BE2C (cell line): ENCODE data around the gene ODAPH.

Source experiments
- DNase-seq: peaks from one replicate; pipeline ENCODE4 v3.0.0-alpha.2; 2020
- H3K27me3 ChIP-seq: fragments of 250-450 bp; sonication (Bioruptor Pico); 2 replicates; pipeline ENCODE4 v1.5.1; 2020; ENCODE audit warnings: mild to moderate bottlenecking
- H3K36me3 ChIP-seq: fragments of 250-450 bp; sonication (Bioruptor Pico); 2 replicates; pipeline ENCODE4 v1.5.1; 2020; ENCODE audit warnings: mild to moderate bottlenecking
- H3K4me1 ChIP-seq: fragments of 250-450 bp; sonication (Bioruptor Pico); 2 replicates; pipeline ENCODE4 v1.5.1; 2020
- H3K4me3 ChIP-seq: 2 replicates; pipeline ENCODE4 v1.5.1; 2011; ENCODE audit warnings: low read depth, low read length
- H3K9me3 ChIP-seq: fragments of 250-450 bp; sonication (Bioruptor Pico); 2 replicates; pipeline ENCODE4 v1.5.1; 2020
- CTCF ChIP-seq: IDR thresholded peaks from 2 replicates; pipeline ENCODE4 v1.5.1; 2012; ENCODE audit warnings: mild to moderate bottlenecking, low read depth, low read length

ODAPH gene

GRCh38 chr4:75593393-75593792 is 37.5 kb downstream of the ODAPH start:
- no peaks in the 10 kb centered on the region for H3K4me1 ChIP-seq
- no peaks in the 10 kb centered on the region for H3K9me3 ChIP-seq
- H3K27me3 ChIP-seq: no peaks in the 10 kb centered on the region
- H3K36me3 ChIP-seq: no peaks in the 10 kb centered on the region
- no peak for TF ChIP-seq CTCF
- no peak overlapping the region for H3K4me3 ChIP-seq
- DNase-seq: no peak

GRCh38 chr4:75596061-75596460 is 40.2 kb downstream of the ODAPH start:
- Histone ChIP-seq H3K9me3 (no peaks in the 10 kb centered on the region), H3K4me1 (no peaks in the 10 kb centered on the region), H3K27me3 (no peaks in the 10 kb centered on the region), H3K4me3 (no peak overlapping the region), H3K36me3 (no peaks in the 10 kb centered on the region)
- no peak for DNase-seq
- TF ChIP-seq CTCF: no peak

GRCh38 chr4:75598390-75598789 is 42.5 kb downstream of the ODAPH start:
- Histone ChIP-seq H3K4me1 (no peaks in the 10 kb centered on the region), H3K9me3 (no peaks in the 10 kb centered on the region), H3K27me3 (no peaks in the 10 kb centered on the region), H3K4me3 (no peak overlapping the region), H3K36me3 (no peaks in the 10 kb centered on the region)
- DNase-seq: no peak
- no peak for TF ChIP-seq CTCF

GRCh38 chr4:75599647-75600046 is 43.8 kb downstream of the ODAPH start:
- TF ChIP-seq CTCF: no peak
- Histone ChIP-seq H3K36me3 (no peaks in the 10 kb centered on the region), H3K9me3 (no peaks in the 10 kb centered on the region), H3K4me1 (no peaks in the 10 kb centered on the region), H3K27me3 (no peaks in the 10 kb centered on the region), H3K4me3 (no peak overlapping the region)
- DNase-seq: no peak

GRCh38 chr4:75605928-75606327 is 50.1 kb downstream of the ODAPH start:
- Histone ChIP-seq H3K9me3 (no peaks in the 10 kb centered on the region), H3K4me3 (no peak overlapping the region)

GRCh38 chr4:75612306-75612705 is 56.4 kb downstream of the ODAPH start:
- TF ChIP-seq CTCF: no peak
- DNase-seq: no peak
- H3K4me1 ChIP-seq: no peaks in the 10 kb centered on the region
- H3K27me3 ChIP-seq: no peaks in the 10 kb centered on the region
- H3K9me3 ChIP-seq: no peaks in the 10 kb centered on the region
- no peak overlapping the region for H3K4me3 ChIP-seq
- no peaks in the 10 kb centered on the region for H3K36me3 ChIP-seq

More at GRCh38 chr4:75605928-75606327, 50.1 kb downstream of the ODAPH start:
- Histone ChIP-seq H3K27me3 (no peaks in the 10 kb centered on the region), H3K4me1 (no peaks in the 10 kb centered on the region), H3K36me3 (no peaks in the 10 kb centered on the region)
- DNase-seq: no peak
- TF ChIP-seq CTCF: no peak
